ENCODE data around the gene DSEL. TPM values are rescaled to one million over a fixed set of nuclear protein-coding genes. Genes with fewer than 3 reads are reported as not detected.

Gene DSEL
- total and polyA plus RNA-seq, 12 donors: 0.73 to 3.2 (median 2.1) TPM

DNA sequence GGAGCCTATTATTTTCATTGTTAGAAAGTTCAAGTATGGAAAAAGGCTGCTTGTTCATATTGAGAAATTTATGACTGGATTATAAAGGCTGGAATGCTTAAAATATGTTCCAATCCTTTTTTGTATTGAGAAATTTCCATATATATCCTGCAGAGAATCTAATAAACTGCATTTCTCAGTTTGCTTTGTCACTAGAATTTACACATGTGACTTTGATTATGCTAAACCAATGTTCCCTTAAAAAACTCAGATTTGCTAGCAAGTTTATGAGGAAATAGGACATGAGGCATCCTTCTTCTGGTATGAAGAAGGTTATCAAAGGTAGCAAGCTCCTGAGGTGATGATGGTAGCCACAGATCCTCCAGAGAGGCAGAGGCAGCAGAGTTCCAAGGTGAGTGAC, 29.2 kb upstream of the DSEL start:
- no peaks in the 10 kb centered on the region for H3K4me1 ChIP-seq
- no peaks in the 10 kb centered on the region for H3K36me3 ChIP-seq
- H3K4me3 ChIP-seq: no peak overlapping the region
- DNase-seq: no peak
- H3K27me3 ChIP-seq: no peaks in the 10 kb centered on the region
- ATAC-seq: no peak
- intact Hi-C loops (cut with DNase I): no loop called here
- H3K27ac ChIP-seq: no peak overlapping the region
- TF ChIP-seq, protein P1, sequence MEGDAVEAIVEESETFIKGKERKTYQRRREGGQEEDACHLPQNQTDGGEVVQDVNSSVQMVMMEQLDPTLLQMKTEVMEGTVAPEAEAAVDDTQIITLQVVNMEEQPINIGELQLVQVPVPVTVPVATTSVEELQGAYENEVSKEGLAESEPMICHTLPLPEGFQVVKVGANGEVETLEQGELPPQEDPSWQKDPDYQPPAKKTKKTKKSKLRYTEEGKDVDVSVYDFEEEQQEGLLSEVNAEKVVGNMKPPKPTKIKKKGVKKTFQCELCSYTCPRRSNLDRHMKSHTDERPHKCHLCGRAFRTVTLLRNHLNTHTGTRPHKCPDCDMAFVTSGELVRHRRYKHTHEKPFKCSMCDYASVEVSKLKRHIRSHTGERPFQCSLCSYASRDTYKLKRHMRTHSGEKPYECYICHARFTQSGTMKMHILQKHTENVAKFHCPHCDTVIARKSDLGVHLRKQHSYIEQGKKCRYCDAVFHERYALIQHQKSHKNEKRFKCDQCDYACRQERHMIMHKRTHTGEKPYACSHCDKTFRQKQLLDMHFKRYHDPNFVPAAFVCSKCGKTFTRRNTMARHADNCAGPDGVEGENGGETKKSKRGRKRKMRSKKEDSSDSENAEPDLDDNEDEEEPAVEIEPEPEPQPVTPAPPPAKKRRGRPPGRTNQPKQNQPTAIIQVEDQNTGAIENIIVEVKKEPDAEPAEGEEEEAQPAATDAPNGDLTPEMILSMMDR (IDR thresholded peaks at IDR 0.05): no peak
- H3K9me3 ChIP-seq: no peaks in the 10 kb centered on the region

- TF ChIP-seq, protein P1 (IDR thresholded peaks at IDR 0.05): no peak
- Histone ChIP-seq H3K27me3 (no peaks in the 10 kb centered on the region), H3K27ac (no peak overlapping the region), H3K4me3 (no peak overlapping the region), H3K36me3 (no peaks in the 10 kb centered on the region), H3K4me1 (no peaks in the 10 kb centered on the region), H3K9me3 (no peaks in the 10 kb centered on the region)
- DNase-seq: no peak
- no peak for ATAC-seq
- WGBS, 2 donors: 67 to 77% methylated on average over 5 of the region's 5 CpGs
- intact Hi-C loops (cut with DNase I): no loop called here
These were observed 24.0 kb upstream of the DSEL start for GRCh38 chr18:67540559-67540958.

DNA sequence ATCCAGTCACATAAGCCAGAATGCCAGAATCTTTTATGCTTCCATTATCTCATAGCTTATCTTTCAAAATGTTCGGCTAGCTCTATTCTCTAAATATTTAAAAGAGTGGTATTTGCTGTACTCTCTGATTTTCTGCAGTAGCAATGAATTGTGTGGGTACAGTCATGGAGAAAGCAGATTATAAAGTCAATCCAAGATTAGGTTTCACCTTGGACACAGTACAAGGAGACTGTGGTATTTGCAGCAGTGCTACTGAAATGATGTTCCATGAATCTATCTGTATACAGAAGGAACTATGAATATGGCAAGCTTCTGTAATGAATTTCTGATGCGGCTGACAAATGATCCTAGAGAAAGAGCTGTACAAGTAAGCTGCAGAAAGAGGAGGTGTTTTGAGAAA, 15.4 kb upstream of the DSEL start:
- no peaks in the 10 kb centered on the region for H3K36me3 ChIP-seq
- no peaks in the 10 kb centered on the region for H3K4me1 ChIP-seq
- H3K27ac ChIP-seq: no peak overlapping the region
- DNase-seq: no peak
- intact Hi-C loops (cut with DNase I): no loop called here
- no peak for ATAC-seq
- TF ChIP-seq, protein P1 (IDR thresholded peaks at IDR 0.05): no peak
- H3K9me3 ChIP-seq: no peaks in the 10 kb centered on the region
- no peaks in the 10 kb centered on the region for H3K27me3 ChIP-seq
- H3K4me3 ChIP-seq: no peak overlapping the region
- WGBS, 2 donors: 80 to 87% methylated on average over 2 of the region's 2 CpGs

DNA sequence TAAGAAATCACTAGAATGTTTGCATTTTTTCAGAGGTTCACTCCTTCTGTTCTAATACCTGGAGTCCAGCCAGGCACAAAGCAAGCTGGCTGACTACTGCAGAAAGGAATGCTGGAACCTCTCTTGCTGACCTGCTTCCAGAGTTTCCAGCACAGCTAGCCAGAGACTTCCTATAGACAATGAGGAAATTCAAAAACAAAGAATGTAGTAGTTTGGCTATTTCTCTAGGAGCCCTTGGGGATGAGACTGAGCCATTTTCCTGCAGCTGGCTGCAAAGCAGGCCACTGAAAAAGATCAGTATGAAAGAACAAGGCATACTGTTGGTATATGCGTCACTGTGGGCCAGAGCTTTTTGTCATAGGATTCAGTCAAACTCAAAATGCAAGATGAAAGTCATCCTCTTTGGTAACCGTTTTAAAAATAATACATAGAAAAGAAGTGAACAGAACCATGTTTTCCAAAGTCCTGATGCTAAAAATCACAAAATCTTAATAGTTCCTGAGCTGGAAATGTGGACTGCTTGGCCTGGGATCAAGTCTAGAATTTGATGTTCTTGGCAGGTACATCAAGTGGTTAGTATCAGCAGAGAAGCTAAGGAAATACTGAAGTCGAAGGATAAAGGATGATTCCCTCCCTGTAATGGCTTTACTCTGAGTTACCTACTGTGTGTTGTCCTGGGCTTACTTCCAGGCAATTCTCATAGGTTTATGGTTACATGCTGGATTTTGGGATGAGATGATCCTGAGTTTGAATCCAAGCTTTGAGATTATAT, 9.0 kb upstream of the DSEL start:
- Histone ChIP-seq H3K9me3 (no peaks in the 10 kb centered on the region), H3K4me1 (peaks cover 0 to 16% (median 10%) of the 10 kb centered on the region in 9 donors), H3K36me3 (no peaks in the 10 kb centered on the region), H3K4me3 (no peak overlapping the region), H3K27me3 (no peaks in the 10 kb centered on the region), H3K27ac (peak overlapping the region in 8 of 10 donors; percentile 35 to 69 (median 56))
- DNase-seq (peak; percentile 13 to 59), ATAC-seq (peak; percentile 79 to 96 (median 88))
- 30 to 43% methylated on average over 3 of the region's 3 CpGs for WGBS, 2 donors
- TF ChIP-seq, protein P1 (IDR thresholded peaks at IDR 0.05): no peak
- intact Hi-C loops (cut with DNase I): no loop called here

All from heart right ventricle (tissue), 16 donors.